ENCODE measurements around the gene SUOX. TPM values are rescaled to one million over a fixed set of nuclear protein-coding genes. Genes with fewer than 3 reads are reported as not detected.

SUOX gene
- total RNA-seq, 2 donors from 2014 or later: 23.6 to 49.6 TPM

GRCh38 chr12:55963760-55964159, 33.3 kb upstream of the SUOX start:
- no peak overlapping the region for H3K27ac ChIP-seq
- H3K27me3 ChIP-seq (replicated peaks; ENCODE audit: insufficient read depth): no peaks in the 10 kb centered on the region
- H3K4me3 ChIP-seq: no peak overlapping the region
- no peak for DNase-seq (ENCODE audit: low spot score)
- 84% methylated on average over 2 of the region's 2 CpGs for WGBS
- no peaks in the 10 kb centered on the region for H3K9me3 ChIP-seq
- TF ChIP-seq CTCF (IDR thresholded peaks at IDR 0.05) (no peak), POLR2A (IDR thresholded peaks at IDR 0.05) (no peak), POLR2AphosphoS5 (IDR thresholded peaks at IDR 0.05) (no peak)
- intact Hi-C loops (cut with DNase I): no loop called here
- H3K4me1 ChIP-seq (replicated peaks): no peaks in the 10 kb centered on the region
- no peaks in the 10 kb centered on the region for H3K36me3 ChIP-seq

GRCh38 chr12:55965240-55965639, 31.8 kb upstream of the SUOX start:
- TF ChIP-seq POLR2A (IDR thresholded peaks at IDR 0.05) (no peak), CTCF (IDR thresholded peaks at IDR 0.05) (no peak), POLR2AphosphoS5 (IDR thresholded peaks at IDR 0.05) (no peak)
- H3K36me3 ChIP-seq: no peaks in the 10 kb centered on the region
- WGBS: 62% methylated on average over 5 of the region's 5 CpGs
- no peaks in the 10 kb centered on the region for H3K27me3 ChIP-seq (replicated peaks; ENCODE audit: insufficient read depth)
- H3K4me1 ChIP-seq (replicated peaks): no peaks in the 10 kb centered on the region
- intact Hi-C loops (cut with DNase I): no loop called here
- no peak overlapping the region for H3K4me3 ChIP-seq
- no peaks in the 10 kb centered on the region for H3K9me3 ChIP-seq
- H3K27ac ChIP-seq: no peak overlapping the region
- no peak for DNase-seq (ENCODE audit: low spot score)

- DNase-seq (ENCODE audit: low spot score): no peak
- 7% methylated on average over 4 of the region's 4 CpGs for WGBS
- no peak for TF ChIP-seq CTCF (IDR thresholded peaks at IDR 0.05)
- Histone ChIP-seq H3K4me1 (replicated peaks) (no peaks in the 10 kb centered on the region), H3K36me3 (no peaks in the 10 kb centered on the region), H3K27me3 (replicated peaks; ENCODE audit: insufficient read depth) (no peaks in the 10 kb centered on the region), H3K9me3 (no peaks in the 10 kb centered on the region), H3K4me3 (peak within 1 kb of the TSS; percentile 67 to 74), H3K27ac (peak within 1 kb of the TSS; percentile 84 to 89)
- intact Hi-C loops (cut with DNase I): no loop called here
These were observed 31.1 kb upstream of the SUOX start, which contains the start of gene PMEL for GRCh38 chr12:55965941-55966407. TSS of gene PMEL (minus strand) at chr12:55966042. CDS start at chr12:55966011, 31 bp downstream.

- Histone ChIP-seq H3K27me3 (replicated peaks; ENCODE audit: insufficient read depth) (no peaks in the 10 kb centered on the region), H3K27ac (peak within 1 kb of the TSS; percentile 84 to 89), H3K36me3 (no peaks in the 10 kb centered on the region), H3K4me3 (peak within 1 kb of the TSS; percentile 67 to 74), H3K4me1 (replicated peaks) (no peaks in the 10 kb centered on the region), H3K9me3 (no peaks in the 10 kb centered on the region)
- intact Hi-C loops (cut with DNase I): no loop called here
- under 1% methylated on average over 43 of the region's 45 CpGs for WGBS
- DNase-seq (ENCODE audit: low spot score): peak; percentile 97
- peak; percentile 97 for TF ChIP-seq POLR2A (IDR thresholded peaks at IDR 0.05)
- TF ChIP-seq CTCF (IDR thresholded peaks at IDR 0.05): no peak
- TF ChIP-seq POLR2AphosphoS5 (IDR thresholded peaks at IDR 0.05): peak; percentile 96
These were observed 30.4 kb upstream of the SUOX start, which contains the start of gene CDK2 for GRCh38 chr12:55966408-55967281. TSS of gene CDK2 (plus strand) at chr12:55966830. CDS start at chr12:55967009, 179 bp downstream.

Measured in prostate gland (tissue), 2 donors.